Thymus (tissue), 11 donors: Measurements from ENCODE around the gene AAK1. TPM values are rescaled to one million over a fixed set of nuclear protein-coding genes. Genes with fewer than 3 reads are reported as not detected.

ENCODE experiments used
- DNase-seq, 9 donors: peaks; one replicate each; pipeline ENCODE4 v3.0.0-alpha.2; 2013; ENCODE audit warnings: low spot score in 9 of 9, low read depth in 6 of 9, missing footprints in 1 of 9
- H3K27ac ChIP-seq, 2 donors: one replicate each; pipeline ENCODE4 v1.5.1; 2013; ENCODE audit warnings: control low read depth in 1 of 2, low read depth in 1 of 2, low read length in 1 of 2, mild to moderate bottlenecking in 1 of 2, moderate library complexity in 1 of 2
- H3K27me3 ChIP-seq, 2 donors: one replicate each; pipeline ENCODE4 v1.5.1; 2013; ENCODE audit warnings: low read length in 1 of 2; ENCODE audit not compliant: control insufficient read depth in 2 of 2, insufficient read depth in 1 of 2
- H3K36me3 ChIP-seq, 2 donors: one replicate each; pipeline ENCODE4 v1.5.1; 2013; ENCODE audit warnings: low read length in 1 of 2, mild to moderate bottlenecking in 1 of 2, moderate library complexity in 1 of 2; ENCODE audit not compliant: control insufficient read depth in 2 of 2, insufficient read depth in 2 of 2
- H3K4me1 ChIP-seq, 2 donors: one replicate each; pipeline ENCODE4 v1.5.1; 2013; ENCODE audit warnings: low read length in 2 of 2; ENCODE audit not compliant: control insufficient read depth in 2 of 2, insufficient read depth in 2 of 2
- H3K4me3 ChIP-seq, 2 donors: one replicate each; pipeline ENCODE4 v1.5.1; 2013; ENCODE audit warnings: low read length in 2 of 2, control low read depth in 1 of 2, mild to moderate bottlenecking in 1 of 2
- H3K9me3 ChIP-seq, 2 donors: one replicate each; pipeline ENCODE4 v1.5.1; 2013; ENCODE audit warnings: low read length in 1 of 2, mild to moderate bottlenecking in 1 of 2; ENCODE audit not compliant: control insufficient read depth in 2 of 2, insufficient read depth in 1 of 2
- WGBS: extraction: QIAGEN DNeasy Blood & Tissue Kit; methylation state at CpG from one replicate; pipeline ENCODE4 v1.1.7; 2013; 5-methylcytosine and 5-hydroxymethylcytosine counted together
- polyA plus RNA-seq: library from polyadenylated mRNA; stranded (reverse); fragments of 200-250 nt; gene quantifications from one replicate; pipeline ENCODE4 v1.2.3, GENCODE V29; 2013
- total RNA-seq: library from RNA; stranded (reverse); fragments of 120-200 nt; gene quantifications from one replicate; pipeline ENCODE4 v1.2.4, GENCODE V29; 2013
- donor health status: healthy.

Gene AAK1
- total and polyA plus RNA-seq, 2 donors = 17.4 to 26.6 TPM

DNA sequence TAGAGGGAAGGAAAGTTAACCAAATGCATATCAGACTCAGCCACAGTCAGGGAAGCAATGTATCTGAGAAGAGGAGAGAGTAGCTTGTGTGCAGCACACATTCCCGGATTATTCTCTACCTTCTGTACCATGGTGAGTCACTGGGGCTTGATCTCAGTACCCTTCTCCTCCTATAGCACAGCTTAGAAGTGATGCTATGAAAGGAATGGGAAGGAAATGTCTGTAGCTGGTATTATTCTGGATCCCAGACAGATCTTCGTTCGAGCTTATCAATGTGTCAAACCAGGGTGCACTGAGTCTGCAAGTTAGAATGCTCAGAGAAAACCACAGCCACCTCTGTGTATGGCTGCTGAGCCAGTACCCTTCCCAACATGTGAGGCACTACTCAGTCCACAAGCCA is 118.3 kb downstream of the AAK1 start:
- 97% methylated on average over 3 of the region's 3 CpGs for WGBS
- no peaks in the 10 kb centered on the region for H3K4me1 ChIP-seq
- no peak overlapping the region for H3K4me3 ChIP-seq
- H3K27me3 ChIP-seq = no peaks in the 10 kb centered on the region
- H3K27ac ChIP-seq = no peak overlapping the region
- H3K36me3 ChIP-seq = peaks cover 35 to 68% of the 10 kb centered on the region in 2 donors
- no peak for DNase-seq
- no peaks in the 10 kb centered on the region for H3K9me3 ChIP-seq

GRCh38 chr2:69524799-69525198 is 118.7 kb downstream of the AAK1 start:
- no peak overlapping the region for H3K4me3 ChIP-seq
- no peaks in the 10 kb centered on the region for H3K4me1 ChIP-seq
- H3K9me3 ChIP-seq = no peaks in the 10 kb centered on the region
- no peak overlapping the region for H3K27ac ChIP-seq
- 95% methylated on average over 1 of the region's 1 CpG for WGBS
- peaks cover 36 to 69% of the 10 kb centered on the region in 2 donors for H3K36me3 ChIP-seq
- no peak for DNase-seq
- no peaks in the 10 kb centered on the region for H3K27me3 ChIP-seq

GRCh38 chr2:69521747-69522146 is 121.8 kb downstream of the AAK1 start:
- H3K36me3 ChIP-seq = peaks cover 53 to 79% of the 10 kb centered on the region in 2 donors
- H3K9me3 ChIP-seq = no peaks in the 10 kb centered on the region

DNA sequence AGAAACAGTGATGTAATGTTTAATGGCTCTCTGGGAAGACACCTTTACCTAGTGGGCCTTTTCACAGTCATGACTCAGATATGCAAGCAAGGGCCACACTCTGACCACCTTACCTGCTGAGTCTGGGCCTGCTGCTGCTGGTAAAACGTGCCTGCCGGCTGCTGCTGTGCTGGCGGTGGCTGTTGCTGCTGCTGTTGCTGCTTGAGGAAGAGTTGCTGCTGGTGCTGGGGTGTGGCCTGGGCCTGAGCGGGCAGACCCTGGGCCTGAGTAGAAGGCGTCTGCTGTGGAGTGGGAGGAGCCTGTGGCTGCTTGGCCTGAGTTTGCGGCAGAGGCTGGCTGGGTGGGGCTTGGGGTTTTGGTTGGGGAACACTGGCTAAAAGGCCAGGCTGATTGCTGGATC is 124.7 kb downstream of the AAK1 start:
- 83% methylated on average over 6 of the region's 6 CpGs for WGBS
- Histone ChIP-seq H3K4me3 (no peak overlapping the region), H3K36me3 (peaks cover 53 to 83% of the 10 kb centered on the region in 2 donors), H3K4me1 (no peaks in the 10 kb centered on the region), H3K27ac (no peak overlapping the region), H3K9me3 (no peaks in the 10 kb centered on the region), H3K27me3 (no peaks in the 10 kb centered on the region)
- DNase-seq = no peak

More at GRCh38 chr2:69521747-69522146, 121.8 kb downstream of the AAK1 start:
- WGBS = 98% methylated on average over 2 of the region's 2 CpGs
- no peak overlapping the region for H3K4me3 ChIP-seq
- DNase-seq = no peak
- H3K27me3 ChIP-seq = no peaks in the 10 kb centered on the region
- no peaks in the 10 kb centered on the region for H3K4me1 ChIP-seq
- H3K27ac ChIP-seq = no peak overlapping the region

GRCh38 chr2:69517410-69517809 is 126.1 kb downstream of the AAK1 start:
- Histone ChIP-seq H3K4me3 (no peak overlapping the region), H3K27ac (no peak overlapping the region), H3K27me3 (no peaks in the 10 kb centered on the region), H3K36me3 (peaks cover 57 to 86% of the 10 kb centered on the region in 2 donors), H3K9me3 (no peaks in the 10 kb centered on the region), H3K4me1 (no peaks in the 10 kb centered on the region)
- whole genome bisulfite sequencing = 84% methylated on average over 7 of the region's 7 CpGs
- DNase-seq = no peak

- Histone ChIP-seq H3K27me3 (no peaks in the 10 kb centered on the region), H3K4me1 (no peaks in the 10 kb centered on the region), H3K9me3 (no peaks in the 10 kb centered on the region), H3K36me3 (peaks cover 60 to 84% of the 10 kb centered on the region in 2 donors), H3K4me3 (no peak overlapping the region), H3K27ac (no peak overlapping the region)
- 98% methylated on average over 1 of the region's 1 CpG for WGBS
- no peak for DNase-seq
Measured at GRCh38 chr2:69514819-69515218, 128.7 kb downstream of the AAK1 start.

- H3K9me3 ChIP-seq = no peaks in the 10 kb centered on the region
- DNase-seq = no peak
- WGBS = 99% methylated on average over 2 of the region's 2 CpGs
- H3K27me3 ChIP-seq = no peaks in the 10 kb centered on the region
- no peak overlapping the region for H3K4me3 ChIP-seq
- peaks cover 59 to 84% of the 10 kb centered on the region in 2 donors for H3K36me3 ChIP-seq
- H3K27ac ChIP-seq = no peak overlapping the region
- no peaks in the 10 kb centered on the region for H3K4me1 ChIP-seq
Measured at GRCh38 chr2:69514406-69514805, 129.1 kb downstream of the AAK1 start.

- DNase-seq = no peak
- Histone ChIP-seq H3K27me3 (no peaks in the 10 kb centered on the region), H3K4me1 (no peaks in the 10 kb centered on the region), H3K4me3 (no peak overlapping the region), H3K36me3 (peaks cover 60 to 85% of the 10 kb centered on the region in 2 donors), H3K9me3 (no peaks in the 10 kb centered on the region), H3K27ac (no peak overlapping the region)
- 80% methylated on average over 3 of the region's 3 CpGs for WGBS
Measured at GRCh38 chr2:69512446-69512845, 131.1 kb downstream of the AAK1 start.

DNA sequence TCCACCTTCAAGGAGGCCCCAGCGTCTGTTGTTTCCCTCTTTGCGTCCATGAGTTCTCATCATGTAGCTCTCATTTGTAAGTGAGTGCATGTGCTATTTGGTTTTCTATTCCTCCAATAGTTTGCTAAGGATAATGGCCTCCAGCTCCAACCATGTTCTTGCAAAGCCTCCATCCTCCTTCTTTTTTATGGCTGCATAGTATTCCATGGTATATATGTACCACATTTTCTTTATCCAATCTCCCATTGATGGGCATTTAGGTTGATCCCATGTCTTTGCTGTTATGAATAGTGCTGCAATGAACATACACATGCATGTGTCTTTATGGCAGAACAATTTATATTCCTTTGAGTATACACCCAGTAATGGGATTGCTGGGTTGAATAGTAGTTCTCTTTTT is 133.3 kb downstream of the AAK1 start:
- peaks cover 72 to 82% of the 10 kb centered on the region in 2 donors for H3K36me3 ChIP-seq
- no peak overlapping the region for H3K27ac ChIP-seq
- no peaks in the 10 kb centered on the region for H3K4me1 ChIP-seq
- H3K9me3 ChIP-seq = no peaks in the 10 kb centered on the region
- H3K4me3 ChIP-seq = no peak overlapping the region
- no peaks in the 10 kb centered on the region for H3K27me3 ChIP-seq
- 72% methylated on average over 2 of the region's 2 CpGs for WGBS
- no peak for DNase-seq

GRCh38 chr2:69509750-69510140 is 133.8 kb downstream of the AAK1 start:
- DNase-seq = no peak
- H3K27ac ChIP-seq = no peak overlapping the region
- H3K27me3 ChIP-seq = no peaks in the 10 kb centered on the region
- peaks cover 72 to 82% of the 10 kb centered on the region in 2 donors for H3K36me3 ChIP-seq
- H3K4me1 ChIP-seq = no peaks in the 10 kb centered on the region
- H3K4me3 ChIP-seq = no peak overlapping the region
- WGBS = 98% methylated on average over 7 of the region's 7 CpGs
- H3K9me3 ChIP-seq = no peaks in the 10 kb centered on the region
